Esophagus squamous epithelium (tissue), 5 donors: Measurements from ENCODE around the gene SIM1. TPM values are rescaled to one million over a fixed set of nuclear protein-coding genes. Genes with fewer than 3 reads are reported as not detected.

Experiments used
- DNase-seq: peaks from one replicate; lab custom pipeline; 2025; lab: John Stamatoyannopoulos, UW
- H3K27ac ChIP-seq, 4 donors: fragments of 200-600 bp; sonication (generic); one replicate each; pipeline ENCODE4 v1.5.1; 2016 to 2019; ENCODE audit warnings: mild to moderate bottlenecking in 1 of 4
- H3K27me3 ChIP-seq, 4 donors: fragments of 200-600 bp; sonication (generic); 1 replicate in 3 of 4; 2 replicates in 1 of 4; pipeline versions ENCODE4 v1.5.1 to v1.6.0; 2017 to 2021; ENCODE audit warnings: antibody characterized with exemption in 1 of 4
- H3K36me3 ChIP-seq, 3 donors: fragments of 200-600 bp; sonication (generic); one replicate each; pipeline ENCODE4 v1.5.1; 2016 to 2019
- H3K4me1 ChIP-seq, 3 donors: fragments of 200-600 bp; sonication (generic); one replicate each; pipeline ENCODE4 v1.5.1; 2017 to 2019
- H3K4me3 ChIP-seq, 4 donors: fragments of 200-600 bp; sonication (generic); 1 replicate in 3 of 4; 2 replicates in 1 of 4; pipeline ENCODE4 v1.5.1; 2016 to 2019; ENCODE audit warnings: mild to moderate bottlenecking in 2 of 4, moderate library complexity in 1 of 4
- H3K9me3 ChIP-seq, 3 donors: fragments of 200-600 bp; sonication (generic); one replicate each; pipeline ENCODE4 v1.5.1; 2016 to 2019
- POLR2A ChIP-seq, 4 donors: fragments of 450-650 bp; IDR thresholded peaks; one replicate each; pipeline ENCODE4 v1.6.1; 2017; ENCODE audit warnings: antibody characterized with exemption in 4 of 4, mild to moderate bottlenecking in 4 of 4, moderate library complexity in 3 of 4
- WGBS, 2 donors: methylation state at CpG; one replicate each; pipeline ENCODE4 v1.1.5; 2018; 5-methylcytosine and 5-hydroxymethylcytosine counted together
- intact Hi-C: fragments of 100-400 bp; cut with DNase I; formaldehyde crosslinking; loops from one replicate; pipeline ENCODE4 v1.15.0; 2022
- total RNA-seq, 4 donors: library from RNA; depleted of rRNA; stranded (reverse); fragments of >200 nt; gene quantifications; one replicate each; pipeline ENCODE4 v1.1.0, GENCODE V29; 2016
- TF ChIP-seq, protein P1 (sequence below), 6 experiments: fragments of 450-650 bp in 4 of 6; fragments of 200-600 bp in 2 of 6; sonication (generic) in 2 of 6; IDR thresholded peaks; one replicate each; pipeline ENCODE4 v1.5.1; 2016 to 2019; ENCODE audit warnings: antibody characterized with exemption in 6 of 6, mild to moderate bottlenecking in 4 of 6, moderate library complexity in 4 of 6
- donor health status: DM: yes; HTN: yes; CAD: no.

The SIM1 gene
- total RNA-seq, 4 donors from 2014 or later = under 0.01 TPM; not detected in 3

GRCh38 chr6:100346203-100346602, 118.5 kb downstream of the SIM1 start:
- H3K9me3 ChIP-seq = no peaks in the 10 kb centered on the region
- intact Hi-C loops = no loop called here
- H3K27me3 ChIP-seq = no peaks in the 10 kb centered on the region
- no peak for TF ChIP-seq POLR2A (IDR thresholded peaks at IDR 0.05)
- TF ChIP-seq, protein P1, sequence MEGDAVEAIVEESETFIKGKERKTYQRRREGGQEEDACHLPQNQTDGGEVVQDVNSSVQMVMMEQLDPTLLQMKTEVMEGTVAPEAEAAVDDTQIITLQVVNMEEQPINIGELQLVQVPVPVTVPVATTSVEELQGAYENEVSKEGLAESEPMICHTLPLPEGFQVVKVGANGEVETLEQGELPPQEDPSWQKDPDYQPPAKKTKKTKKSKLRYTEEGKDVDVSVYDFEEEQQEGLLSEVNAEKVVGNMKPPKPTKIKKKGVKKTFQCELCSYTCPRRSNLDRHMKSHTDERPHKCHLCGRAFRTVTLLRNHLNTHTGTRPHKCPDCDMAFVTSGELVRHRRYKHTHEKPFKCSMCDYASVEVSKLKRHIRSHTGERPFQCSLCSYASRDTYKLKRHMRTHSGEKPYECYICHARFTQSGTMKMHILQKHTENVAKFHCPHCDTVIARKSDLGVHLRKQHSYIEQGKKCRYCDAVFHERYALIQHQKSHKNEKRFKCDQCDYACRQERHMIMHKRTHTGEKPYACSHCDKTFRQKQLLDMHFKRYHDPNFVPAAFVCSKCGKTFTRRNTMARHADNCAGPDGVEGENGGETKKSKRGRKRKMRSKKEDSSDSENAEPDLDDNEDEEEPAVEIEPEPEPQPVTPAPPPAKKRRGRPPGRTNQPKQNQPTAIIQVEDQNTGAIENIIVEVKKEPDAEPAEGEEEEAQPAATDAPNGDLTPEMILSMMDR (IDR thresholded peaks at IDR 0.05) = no peak
- no peak overlapping the region for H3K27ac ChIP-seq
- H3K4me3 ChIP-seq = no peak overlapping the region
- WGBS, 2 donors = 24 to 43% methylated on average over 2 of the region's 2 CpGs
- no peak for DNase-seq
- H3K36me3 ChIP-seq = no peaks in the 10 kb centered on the region
- H3K4me1 ChIP-seq = no peaks in the 10 kb centered on the region

GRCh38 chr6:100344761-100345160, 120.0 kb downstream of the SIM1 start:
- intact Hi-C loops = no loop called here
- H3K27ac ChIP-seq = no peak overlapping the region
- no peak for DNase-seq
- no peaks in the 10 kb centered on the region for H3K4me1 ChIP-seq
- H3K9me3 ChIP-seq = no peaks in the 10 kb centered on the region
- H3K27me3 ChIP-seq = no peaks in the 10 kb centered on the region
- TF ChIP-seq, protein P1 (IDR thresholded peaks at IDR 0.05) = no peak
- TF ChIP-seq POLR2A (IDR thresholded peaks at IDR 0.05) = no peak
- WGBS, 2 donors = 71 to 86% methylated on average over 4 of the region's 4 CpGs
- no peaks in the 10 kb centered on the region for H3K36me3 ChIP-seq
- no peak overlapping the region for H3K4me3 ChIP-seq

DNA sequence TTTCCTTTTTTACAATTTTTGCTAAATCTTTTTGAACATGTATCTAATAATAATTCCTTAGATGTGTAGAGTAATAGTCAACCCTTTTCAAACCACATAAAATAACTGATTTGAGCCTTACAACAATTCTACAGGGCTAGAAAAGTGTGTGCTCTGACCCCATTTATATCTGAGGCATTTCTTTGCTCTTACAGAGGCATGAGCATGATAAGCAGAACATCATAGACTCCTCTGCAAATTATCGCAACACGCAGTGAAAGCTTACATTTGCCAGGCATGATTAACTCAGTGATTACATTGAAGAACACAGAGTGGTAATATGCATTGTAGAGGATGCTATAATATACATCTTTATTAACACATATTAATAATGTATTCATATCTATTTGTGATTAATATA, 120.4 kb downstream of the SIM1 start:
- no peaks in the 10 kb centered on the region for H3K4me1 ChIP-seq
- no peaks in the 10 kb centered on the region for H3K27me3 ChIP-seq
- TF ChIP-seq, protein P1 (IDR thresholded peaks at IDR 0.05) = no peak
- no peak for TF ChIP-seq POLR2A (IDR thresholded peaks at IDR 0.05)
- H3K4me3 ChIP-seq = no peak overlapping the region
- no peak for DNase-seq
- intact Hi-C loops = no loop called here
- H3K27ac ChIP-seq = no peak overlapping the region
- no peaks in the 10 kb centered on the region for H3K9me3 ChIP-seq
- H3K36me3 ChIP-seq = no peaks in the 10 kb centered on the region
- WGBS, 2 donors = 90 to 95% methylated on average over 2 of the region's 2 CpGs

GRCh38 chr6:100343316-100344077, 121.2 kb downstream of the SIM1 start:
- Histone ChIP-seq H3K27ac (no peak overlapping the region), H3K27me3 (no peaks in the 10 kb centered on the region), H3K9me3 (no peaks in the 10 kb centered on the region), H3K4me3 (no peak overlapping the region), H3K4me1 (no peaks in the 10 kb centered on the region), H3K36me3 (no peaks in the 10 kb centered on the region)
- intact Hi-C loops = no loop called here
- no peak for DNase-seq
- TF ChIP-seq, protein P1 (IDR thresholded peaks at IDR 0.05) = no peak
- no peak for TF ChIP-seq POLR2A (IDR thresholded peaks at IDR 0.05)
- WGBS, 2 donors = 47 to 56% methylated on average over 4 of the region's 4 CpGs

DNA sequence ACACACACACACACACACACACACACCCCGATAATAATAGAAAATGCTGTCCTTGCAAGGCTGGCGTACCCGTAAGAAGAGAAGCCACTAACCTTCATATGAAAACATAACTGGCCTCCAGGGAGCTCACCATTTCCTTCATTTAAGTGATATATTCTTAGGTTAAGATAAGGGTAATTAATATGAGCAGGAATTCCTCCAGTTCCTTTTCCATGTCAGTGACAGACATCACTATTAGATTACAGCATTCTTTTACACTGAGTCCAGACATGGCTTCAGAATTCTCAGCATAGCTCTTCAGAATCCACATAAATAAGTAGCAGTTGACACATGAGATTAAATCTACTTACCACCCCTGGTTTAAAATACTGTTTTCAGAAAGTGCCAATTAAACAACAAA, 121.9 kb downstream of the SIM1 start:
- no peak for DNase-seq
- Histone ChIP-seq H3K27ac (no peak overlapping the region), H3K9me3 (no peaks in the 10 kb centered on the region), H3K4me1 (no peaks in the 10 kb centered on the region), H3K4me3 (no peak overlapping the region), H3K27me3 (no peaks in the 10 kb centered on the region), H3K36me3 (no peaks in the 10 kb centered on the region)
- intact Hi-C loops = no loop called here
- TF ChIP-seq, protein P1 (IDR thresholded peaks at IDR 0.05) = no peak
- TF ChIP-seq POLR2A (IDR thresholded peaks at IDR 0.05) = no peak
- 80 to 81% methylated on average over 3 of the region's 3 CpGs for WGBS, 2 donors
